Calu3 (cell line): Measurements from ENCODE around the gene RIPOR3. TPM values are rescaled to one million over a fixed set of nuclear protein-coding genes. Genes with fewer than 3 reads are reported as not detected.

ENCODE experiments used
- BruUV-seq: library from RNA; stranded (reverse); fragments of 400-500 nt; replicated peaks from 2 replicates; lab custom pipeline; 2021; lab: Mats Ljungman, UMichigan
- CTCF ChIA-PET: fragments of 300-600 bp; sonication (Branson Sonifier 250); formaldehyde crosslinking; loops from one replicate; lab custom pipeline; 2022; ENCODE audit warnings: antibody characterized with exemption; lab: Charles Lee
- DNase-seq: peaks from one replicate; pipeline ENCODE4 v3.0.0; 2022
- H3K27ac Mint-ChIP-seq: one replicate; pipeline ENCODE4 v1.8.0; 2022; ENCODE audit warnings: mixed read lengths; ENCODE audit not compliant: unreplicated experiment
- H3K27me3 Mint-ChIP-seq: one replicate; pipeline ENCODE4 v1.8.0; 2022; ENCODE audit warnings: mixed read lengths; ENCODE audit not compliant: unreplicated experiment
- H3K36me3 Mint-ChIP-seq: one replicate; pipeline ENCODE4 v1.8.0; 2022; ENCODE audit warnings: mild to moderate bottlenecking, moderate library complexity, mixed read lengths; ENCODE audit not compliant: insufficient read depth, unreplicated experiment
- H3K4me1 Mint-ChIP-seq: one replicate; pipeline ENCODE4 v1.8.0; 2022; ENCODE audit warnings: mild to moderate bottlenecking, low read depth, mixed read lengths; ENCODE audit not compliant: unreplicated experiment
- H3K4me3 Mint-ChIP-seq: one replicate; pipeline ENCODE4 v1.8.0; 2022; ENCODE audit warnings: mild to moderate bottlenecking, low read depth, moderate library complexity, mixed read lengths; ENCODE audit not compliant: unreplicated experiment
- H3K9me3 Mint-ChIP-seq: one replicate; pipeline ENCODE4 v1.8.0; 2022; ENCODE audit warnings: low read depth, mixed read lengths; ENCODE audit not compliant: unreplicated experiment
- intact Hi-C: fragments of 100-400 bp; cut with micrococcal nuclease; formaldehyde crosslinking; loops from one replicate; pipeline ENCODE4 v1.10.0; 2022; ENCODE audit not compliant: unreplicated experiment
- total RNA-seq: library from RNA; stranded (reverse); gene quantifications from 2 replicates; pipeline ENCODE4 v1.2.3, GENCODE V29; 2022
- TF ChIP-seq, protein P1 (sequence below): fragments of 200-600 bp; IDR thresholded peaks from one replicate; pipeline ENCODE4 v1.8.0; 2022; ENCODE audit warnings: antibody characterized with exemption; ENCODE audit not compliant: unreplicated experiment

RIPOR3 gene
- total RNA-seq, 1 experiment from 2014 or later = 4.0 TPM

DNA sequence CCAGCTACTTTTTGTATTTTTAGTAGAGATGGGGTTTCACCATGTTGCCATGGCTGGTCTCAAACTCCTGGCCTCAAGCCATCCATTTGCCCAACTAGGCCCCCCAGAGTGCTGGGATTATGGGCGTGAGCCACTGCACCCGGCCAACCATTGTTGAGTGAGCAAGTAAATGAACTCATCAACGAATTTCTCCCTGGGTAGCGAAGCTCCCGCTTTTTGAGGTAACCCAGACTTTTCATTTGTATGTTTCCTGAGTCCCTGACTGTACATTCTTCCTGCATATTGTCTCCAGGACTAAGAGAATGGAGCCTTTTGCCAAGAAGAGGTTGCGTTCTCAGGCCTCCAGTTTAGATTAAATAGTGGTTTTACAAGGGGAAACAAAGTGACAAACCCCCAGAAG, 36.4 kb downstream of the RIPOR3 start:
- Mint-ChIP-seq H3K4me1 (peaks cover 25% of the 10 kb centered on the region), H3K9me3 (no peaks in the 10 kb centered on the region), H3K36me3 (peaks cover 15% of the 10 kb centered on the region), H3K4me3 (no peak overlapping the region), H3K27me3 (no peaks in the 10 kb centered on the region), H3K27ac (no peak overlapping the region)
- no TSS peak for BruUV-seq
- CTCF ChIA-PET = no interaction called here
- intact Hi-C loops = no loop called here
- TF ChIP-seq, protein P1, sequence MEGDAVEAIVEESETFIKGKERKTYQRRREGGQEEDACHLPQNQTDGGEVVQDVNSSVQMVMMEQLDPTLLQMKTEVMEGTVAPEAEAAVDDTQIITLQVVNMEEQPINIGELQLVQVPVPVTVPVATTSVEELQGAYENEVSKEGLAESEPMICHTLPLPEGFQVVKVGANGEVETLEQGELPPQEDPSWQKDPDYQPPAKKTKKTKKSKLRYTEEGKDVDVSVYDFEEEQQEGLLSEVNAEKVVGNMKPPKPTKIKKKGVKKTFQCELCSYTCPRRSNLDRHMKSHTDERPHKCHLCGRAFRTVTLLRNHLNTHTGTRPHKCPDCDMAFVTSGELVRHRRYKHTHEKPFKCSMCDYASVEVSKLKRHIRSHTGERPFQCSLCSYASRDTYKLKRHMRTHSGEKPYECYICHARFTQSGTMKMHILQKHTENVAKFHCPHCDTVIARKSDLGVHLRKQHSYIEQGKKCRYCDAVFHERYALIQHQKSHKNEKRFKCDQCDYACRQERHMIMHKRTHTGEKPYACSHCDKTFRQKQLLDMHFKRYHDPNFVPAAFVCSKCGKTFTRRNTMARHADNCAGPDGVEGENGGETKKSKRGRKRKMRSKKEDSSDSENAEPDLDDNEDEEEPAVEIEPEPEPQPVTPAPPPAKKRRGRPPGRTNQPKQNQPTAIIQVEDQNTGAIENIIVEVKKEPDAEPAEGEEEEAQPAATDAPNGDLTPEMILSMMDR = no peak
- DNase-seq = no peak

DNA sequence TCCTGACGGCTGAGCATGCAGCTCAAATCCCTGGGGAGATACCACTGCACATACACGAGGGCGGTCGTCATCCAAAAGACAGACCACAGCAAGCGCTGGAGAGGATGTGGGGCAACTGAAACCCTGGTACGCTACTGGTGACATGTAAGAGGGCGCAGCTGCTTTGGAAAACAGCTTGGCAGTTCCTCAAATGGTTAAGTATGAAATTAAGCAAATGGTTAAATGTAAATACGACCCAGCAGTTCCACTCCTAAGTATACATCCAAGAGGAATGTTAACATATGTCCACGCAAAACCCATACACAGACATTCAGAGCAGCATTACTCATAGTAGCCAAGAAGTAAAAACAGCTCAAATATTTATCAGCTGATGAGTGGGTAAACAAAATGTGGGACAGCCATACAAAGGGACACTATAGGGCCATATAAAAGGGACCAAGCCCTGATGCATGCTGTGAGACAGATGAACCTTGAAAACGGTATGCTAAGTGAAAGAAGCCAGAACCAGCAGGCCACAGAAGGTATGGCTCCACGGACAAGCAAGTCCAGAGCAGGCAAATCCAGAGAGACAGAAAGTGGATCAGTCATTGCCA, 38.5 kb downstream of the RIPOR3 start:
- no peak overlapping the region for H3K4me3 Mint-ChIP-seq
- TF ChIP-seq, protein P1 = no peak
- BruUV-seq = no TSS peak
- H3K9me3 Mint-ChIP-seq = no peaks in the 10 kb centered on the region
- intact Hi-C loops = no loop called here
- H3K27me3 Mint-ChIP-seq = no peaks in the 10 kb centered on the region
- no peak for DNase-seq
- no peak overlapping the region for H3K27ac Mint-ChIP-seq
- H3K4me1 Mint-ChIP-seq = peaks cover 8% of the 10 kb centered on the region
- H3K36me3 Mint-ChIP-seq = no peaks in the 10 kb centered on the region
- CTCF ChIA-PET = interaction anchor here (0.7 to 1.2 kb wide), 4 partner anchors 10 to 28 kb away, joined by 3 to 6 read pairs (median 4); no protein-coding TSS in a partner anchor

DNA sequence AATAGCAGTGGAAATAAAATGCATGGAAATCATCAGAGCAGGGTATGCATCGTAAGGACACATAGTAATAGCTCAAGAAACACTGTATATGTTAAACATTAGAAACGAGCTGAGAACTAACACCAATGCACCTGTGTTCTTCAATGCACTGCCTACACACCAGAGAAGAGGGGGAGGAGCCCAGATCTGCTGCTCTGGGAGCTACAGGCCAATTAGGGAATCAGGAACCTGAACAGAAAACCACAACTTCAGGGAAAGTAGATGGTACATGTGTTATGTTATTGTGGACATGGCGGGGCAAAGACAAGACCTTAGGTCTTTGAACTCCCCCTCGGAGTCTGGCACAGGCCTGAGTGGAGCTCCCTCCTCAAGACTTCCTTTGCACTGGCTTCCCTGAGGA, 39.7 kb downstream of the RIPOR3 start:
- H3K27me3 Mint-ChIP-seq = no peaks in the 10 kb centered on the region
- no peak overlapping the region for H3K4me3 Mint-ChIP-seq
- H3K4me1 Mint-ChIP-seq = peaks cover 8% of the 10 kb centered on the region
- TF ChIP-seq, protein P1 = no peak
- H3K36me3 Mint-ChIP-seq = no peaks in the 10 kb centered on the region
- CTCF ChIA-PET = interaction anchor here (0.6 kb wide), 2 partner anchors 9 to 27 kb away, joined by 3 to 6 read pairs; no protein-coding TSS in a partner anchor
- intact Hi-C loops = no loop called here
- no peak overlapping the region for H3K27ac Mint-ChIP-seq
- no peak for DNase-seq
- no peaks in the 10 kb centered on the region for H3K9me3 Mint-ChIP-seq
- BruUV-seq = no TSS peak

DNA sequence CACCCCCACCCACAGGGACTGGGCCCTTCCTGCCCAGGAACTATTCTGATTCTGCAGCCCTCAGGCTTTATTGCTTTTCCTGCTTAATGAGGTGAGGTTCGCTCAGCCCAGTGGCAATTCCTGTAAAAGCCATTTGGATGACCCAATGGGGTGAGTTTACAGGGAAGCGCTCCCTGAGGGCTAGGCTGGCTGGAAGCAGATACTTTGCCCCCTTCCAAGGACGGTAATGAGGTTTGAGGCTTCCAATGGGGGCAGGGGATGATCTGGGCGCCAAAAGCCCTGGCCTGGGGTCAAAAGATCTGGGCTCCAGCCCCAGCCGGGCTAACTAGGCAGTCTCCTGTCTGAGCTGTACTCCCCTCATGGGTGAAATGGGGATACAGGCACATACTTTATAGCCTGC, 41.8 kb downstream of the RIPOR3 start:
- no TSS peak for BruUV-seq
- TF ChIP-seq, protein P1 = no peak
- intact Hi-C loops = no loop called here
- no peaks in the 10 kb centered on the region for H3K9me3 Mint-ChIP-seq
- H3K36me3 Mint-ChIP-seq = peaks cover 10% of the 10 kb centered on the region
- DNase-seq = no peak
- no peak overlapping the region for H3K4me3 Mint-ChIP-seq
- peaks cover 24% of the 10 kb centered on the region for H3K4me1 Mint-ChIP-seq
- no peaks in the 10 kb centered on the region for H3K27me3 Mint-ChIP-seq
- CTCF ChIA-PET = no interaction called here
- H3K27ac Mint-ChIP-seq = no peak overlapping the region
